ENCODE data around the gene ATP6V0C.

ATP6V0C gene

GRCh38 chr16:2487517-2487842 lies 26.3 kb upstream of the ATP6V0C start:
- Histone ChIP-seq H3K4me3 (ENCODE audit: low read length) (no peak overlapping the region), H3K27ac (ENCODE audit: low read length) (no peak overlapping the region), H3K36me3 (replicated peaks; ENCODE audit: insufficient read depth, low read length) (no peaks in the 10 kb centered on the region), H3K9me2 (replicated peaks; ENCODE audit: insufficient read depth, low read length) (no peaks in the 10 kb centered on the region), H3K27me3 (replicated peaks; ENCODE audit: insufficient read depth, low read length) (no peaks in the 10 kb centered on the region), H3F3A (ENCODE audit: insufficient read depth, low read length) (no peaks in the 10 kb centered on the region), H3K79me2 (ENCODE audit: low read length) (0 out of 2 replicates have a peak, but pooled peaks cover 4% of the 10 kb centered on the region), H2AFZ (ENCODE audit: low read length) (no peak overlapping the region), H3K9me3 (replicated peaks; ENCODE audit: insufficient read depth, low read length) (no peaks in the 10 kb centered on the region), H4K20me1 (ENCODE audit: insufficient read depth, low read length) (no peaks in the 10 kb centered on the region), H3K9ac (ENCODE audit: low read length) (no peak overlapping the region), H3K4me2 (ENCODE audit: low read depth, low read length) (no peak overlapping the region), H3K4me1 (ENCODE audit: low read length) (no peaks in the 10 kb centered on the region)
- no peak for TF ChIP-seq EZH2phosphoT487 (IDR thresholded peaks at IDR 0.05; ENCODE audit: low read length)
- TF ChIP-seq CTCF (IDR thresholded peaks at IDR 0.05; ENCODE audit: low read length) = no peak
- TF ChIP-seq EZH2 (optimal IDR thresholded peaks at IDR 0.05; ENCODE audit: low read depth, low read length) = no peak
- no peak for DNase-seq

- no peaks in the 10 kb centered on the region for H3F3A ChIP-seq (ENCODE audit: insufficient read depth, low read length)
- H3K36me3 ChIP-seq (replicated peaks; ENCODE audit: insufficient read depth, low read length) = no peaks in the 10 kb centered on the region
- TF ChIP-seq EZH2 (optimal IDR thresholded peaks at IDR 0.05; ENCODE audit: low read depth, low read length) = no peak
- TF ChIP-seq EZH2phosphoT487 (IDR thresholded peaks at IDR 0.05; ENCODE audit: low read length) = no peak
- TF ChIP-seq CTCF (IDR thresholded peaks at IDR 0.05; ENCODE audit: low read length) = no peak
- no peaks in the 10 kb centered on the region for H3K9me2 ChIP-seq (replicated peaks; ENCODE audit: insufficient read depth, low read length)
- H3K27me3 ChIP-seq (replicated peaks; ENCODE audit: insufficient read depth, low read length) = no peaks in the 10 kb centered on the region
- H3K9ac ChIP-seq (ENCODE audit: low read length) = no peak overlapping the region
- no peak overlapping the region for H3K27ac ChIP-seq (ENCODE audit: low read length)
- no peaks in the 10 kb centered on the region for H3K9me3 ChIP-seq (replicated peaks; ENCODE audit: insufficient read depth, low read length)
- H3K4me3 ChIP-seq (ENCODE audit: low read length) = no peak overlapping the region
- DNase-seq = no peak
- no peaks in the 10 kb centered on the region for H3K4me1 ChIP-seq (ENCODE audit: low read length)
- no peaks in the 10 kb centered on the region for H4K20me1 ChIP-seq (ENCODE audit: insufficient read depth, low read length)
- 0 out of 2 replicates have a peak, but pooled peaks cover 4% of the 10 kb centered on the region for H3K79me2 ChIP-seq (ENCODE audit: low read length)
- H3K4me2 ChIP-seq (ENCODE audit: low read depth, low read length) = no peak overlapping the region
- H2AFZ ChIP-seq (ENCODE audit: low read length) = no peak overlapping the region
Observed at GRCh38 chr16:2487903-2488531, 25.7 kb upstream of the ATP6V0C start.

- Histone ChIP-seq H3K27ac (ENCODE audit: low read length) (no peak overlapping the region), H3K9ac (ENCODE audit: low read length) (no peak overlapping the region), H3K4me2 (ENCODE audit: low read depth, low read length) (no peak overlapping the region), H4K20me1 (ENCODE audit: insufficient read depth, low read length) (no peaks in the 10 kb centered on the region), H3K27me3 (replicated peaks; ENCODE audit: insufficient read depth, low read length) (no peaks in the 10 kb centered on the region), H3K79me2 (ENCODE audit: low read length) (0 out of 2 replicates have a peak, but pooled peaks cover 4% of the 10 kb centered on the region), H3K9me3 (replicated peaks; ENCODE audit: insufficient read depth, low read length) (no peaks in the 10 kb centered on the region), H2AFZ (ENCODE audit: low read length) (no peak overlapping the region), H3F3A (ENCODE audit: insufficient read depth, low read length) (no peaks in the 10 kb centered on the region), H3K4me3 (ENCODE audit: low read length) (no peak overlapping the region), H3K36me3 (replicated peaks; ENCODE audit: insufficient read depth, low read length) (no peaks in the 10 kb centered on the region), H3K9me2 (replicated peaks; ENCODE audit: insufficient read depth, low read length) (no peaks in the 10 kb centered on the region), H3K4me1 (ENCODE audit: low read length) (no peaks in the 10 kb centered on the region)
- no peak for DNase-seq
- no peak for TF ChIP-seq EZH2 (optimal IDR thresholded peaks at IDR 0.05; ENCODE audit: low read depth, low read length)
Observed at GRCh38 chr16:2489581-2489980, 24.2 kb upstream of the ATP6V0C start.

All from MM.1S (cell line).